Calu3 (cell line): ENCODE data around the gene GAREM1. TPM values are rescaled to one million over a fixed set of nuclear protein-coding genes. Genes with fewer than 3 reads are reported as not detected.

ENCODE experiments used
- BruUV-seq: library from RNA; stranded (reverse); fragments of 400-500 nt; replicated peaks from 2 replicates; lab custom pipeline; 2021; lab: Mats Ljungman, UMichigan
- CTCF ChIA-PET: fragments of 300-600 bp; sonication (Branson Sonifier 250); formaldehyde crosslinking; loops from one replicate; lab custom pipeline; 2022; ENCODE audit warnings: antibody characterized with exemption; lab: Charles Lee
- DNase-seq: peaks from one replicate; pipeline ENCODE4 v3.0.0; 2022
- H3K27ac Mint-ChIP-seq: one replicate; pipeline ENCODE4 v1.8.0; 2022; ENCODE audit warnings: mixed read lengths; ENCODE audit not compliant: unreplicated experiment
- H3K27me3 Mint-ChIP-seq: one replicate; pipeline ENCODE4 v1.8.0; 2022; ENCODE audit warnings: mixed read lengths; ENCODE audit not compliant: unreplicated experiment
- H3K36me3 Mint-ChIP-seq: one replicate; pipeline ENCODE4 v1.8.0; 2022; ENCODE audit warnings: mild to moderate bottlenecking, moderate library complexity, mixed read lengths; ENCODE audit not compliant: insufficient read depth, unreplicated experiment
- H3K4me1 Mint-ChIP-seq: one replicate; pipeline ENCODE4 v1.8.0; 2022; ENCODE audit warnings: mild to moderate bottlenecking, low read depth, mixed read lengths; ENCODE audit not compliant: unreplicated experiment
- H3K4me3 Mint-ChIP-seq: one replicate; pipeline ENCODE4 v1.8.0; 2022; ENCODE audit warnings: mild to moderate bottlenecking, low read depth, moderate library complexity, mixed read lengths; ENCODE audit not compliant: unreplicated experiment
- H3K9me3 Mint-ChIP-seq: one replicate; pipeline ENCODE4 v1.8.0; 2022; ENCODE audit warnings: low read depth, mixed read lengths; ENCODE audit not compliant: unreplicated experiment
- CTCF ChIP-seq: fragments of 200-600 bp; IDR thresholded peaks from one replicate; pipeline ENCODE4 v1.8.0; 2022; ENCODE audit warnings: antibody characterized with exemption; ENCODE audit not compliant: unreplicated experiment
- intact Hi-C: fragments of 100-400 bp; cut with micrococcal nuclease; formaldehyde crosslinking; loops from one replicate; pipeline ENCODE4 v1.10.0; 2022; ENCODE audit not compliant: unreplicated experiment
- total RNA-seq: library from RNA; stranded (reverse); gene quantifications from 2 replicates; pipeline ENCODE4 v1.2.3, GENCODE V29; 2022

GAREM1 gene
- total RNA-seq, 1 experiment from 2014 or later = 19.3 TPM

GRCh38 chr18:32213693-32214092 lies 257.0 kb downstream of the GAREM1 start:
- TF ChIP-seq CTCF = no peak
- Mint-ChIP-seq H3K27ac (no peak overlapping the region), H3K4me1 (no peaks in the 10 kb centered on the region), H3K9me3 (no peaks in the 10 kb centered on the region), H3K4me3 (no peak overlapping the region), H3K27me3 (no peaks in the 10 kb centered on the region), H3K36me3 (no peaks in the 10 kb centered on the region)
- intact Hi-C loops = no loop called here
- BruUV-seq = no TSS peak
- CTCF ChIA-PET = no interaction called here
- DNase-seq = no peak
